RWPE1 (cell line): ENCODE data around the gene EFL1.

Experiments
- CTCF ChIA-PET: fragments of 350-600 bp; sonication (Branson Sonifier 250); formaldehyde crosslinking; extraction: SDS; loops from one replicate; lab custom pipeline; 2021; lab: Yijun Ruan, JAX
- POLR2A ChIA-PET: fragments of 400-600 bp; formaldehyde crosslinking; extraction: SDS; loops from one replicate; lab custom pipeline; 2020; ENCODE audit warnings: antibody characterized with exemption; ENCODE audit not compliant: low non-redundant PET; lab: Yijun Ruan, JAX
- DNase-seq: peaks from one replicate; pipeline ENCODE4 v3.0.0; 2012; ENCODE audit warnings: low spot score
- H3K27ac ChIP-seq: fragments of 450-650 bp; 2 replicates; pipeline ENCODE4 v1.5.1; 2017
- TF ChIP-seq, protein P1 (sequence below): fragments of 450-650 bp; conservative IDR thresholded peaks from 2 replicates; pipeline ENCODE4 v1.5.1; 2017; ENCODE audit warnings: low read depth, mild to moderate bottlenecking

Gene EFL1

DNA sequence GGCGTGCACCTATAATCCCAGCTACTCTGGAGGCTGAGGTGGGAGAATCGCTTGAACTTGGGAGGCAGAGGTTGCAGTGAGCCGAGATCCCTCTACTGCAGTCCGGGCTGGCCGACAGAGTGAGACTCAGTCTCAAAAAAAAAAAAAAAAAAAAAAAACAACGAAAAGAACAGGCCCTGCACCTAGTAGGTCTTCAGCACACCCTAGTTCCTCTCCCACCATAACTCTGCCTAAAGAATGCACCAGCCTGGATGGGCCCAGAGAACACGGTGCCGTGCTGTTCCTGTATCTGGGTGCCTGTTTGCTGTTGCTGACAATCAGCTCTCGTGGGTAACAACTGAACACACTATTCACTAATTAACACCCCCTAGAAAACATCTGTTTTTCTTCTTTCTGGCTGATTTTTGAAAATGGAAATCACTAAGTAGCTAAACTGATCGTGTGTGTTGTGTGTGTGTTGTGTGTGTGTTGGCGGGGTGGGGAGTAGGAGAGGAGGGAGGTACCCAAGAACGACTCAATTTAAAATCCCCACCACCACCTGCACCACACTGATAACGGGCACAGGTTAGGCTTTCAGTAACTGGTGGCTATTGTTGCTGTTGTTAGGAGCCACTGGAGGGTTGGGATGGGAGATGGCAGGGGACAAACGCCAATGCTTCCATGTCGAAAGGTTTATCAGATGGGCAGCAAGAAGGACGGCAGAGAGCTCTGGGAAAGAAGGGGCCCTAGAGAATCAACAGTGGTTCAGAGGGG, 176.1 kb downstream of the EFL1 start:
- no peak for DNase-seq
- ChIA-PET POLR2A (no interaction called here), CTCF (no interaction called here)
- no peak overlapping the region for H3K27ac ChIP-seq
- TF ChIP-seq, protein P1, sequence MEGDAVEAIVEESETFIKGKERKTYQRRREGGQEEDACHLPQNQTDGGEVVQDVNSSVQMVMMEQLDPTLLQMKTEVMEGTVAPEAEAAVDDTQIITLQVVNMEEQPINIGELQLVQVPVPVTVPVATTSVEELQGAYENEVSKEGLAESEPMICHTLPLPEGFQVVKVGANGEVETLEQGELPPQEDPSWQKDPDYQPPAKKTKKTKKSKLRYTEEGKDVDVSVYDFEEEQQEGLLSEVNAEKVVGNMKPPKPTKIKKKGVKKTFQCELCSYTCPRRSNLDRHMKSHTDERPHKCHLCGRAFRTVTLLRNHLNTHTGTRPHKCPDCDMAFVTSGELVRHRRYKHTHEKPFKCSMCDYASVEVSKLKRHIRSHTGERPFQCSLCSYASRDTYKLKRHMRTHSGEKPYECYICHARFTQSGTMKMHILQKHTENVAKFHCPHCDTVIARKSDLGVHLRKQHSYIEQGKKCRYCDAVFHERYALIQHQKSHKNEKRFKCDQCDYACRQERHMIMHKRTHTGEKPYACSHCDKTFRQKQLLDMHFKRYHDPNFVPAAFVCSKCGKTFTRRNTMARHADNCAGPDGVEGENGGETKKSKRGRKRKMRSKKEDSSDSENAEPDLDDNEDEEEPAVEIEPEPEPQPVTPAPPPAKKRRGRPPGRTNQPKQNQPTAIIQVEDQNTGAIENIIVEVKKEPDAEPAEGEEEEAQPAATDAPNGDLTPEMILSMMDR, result no peak

DNA sequence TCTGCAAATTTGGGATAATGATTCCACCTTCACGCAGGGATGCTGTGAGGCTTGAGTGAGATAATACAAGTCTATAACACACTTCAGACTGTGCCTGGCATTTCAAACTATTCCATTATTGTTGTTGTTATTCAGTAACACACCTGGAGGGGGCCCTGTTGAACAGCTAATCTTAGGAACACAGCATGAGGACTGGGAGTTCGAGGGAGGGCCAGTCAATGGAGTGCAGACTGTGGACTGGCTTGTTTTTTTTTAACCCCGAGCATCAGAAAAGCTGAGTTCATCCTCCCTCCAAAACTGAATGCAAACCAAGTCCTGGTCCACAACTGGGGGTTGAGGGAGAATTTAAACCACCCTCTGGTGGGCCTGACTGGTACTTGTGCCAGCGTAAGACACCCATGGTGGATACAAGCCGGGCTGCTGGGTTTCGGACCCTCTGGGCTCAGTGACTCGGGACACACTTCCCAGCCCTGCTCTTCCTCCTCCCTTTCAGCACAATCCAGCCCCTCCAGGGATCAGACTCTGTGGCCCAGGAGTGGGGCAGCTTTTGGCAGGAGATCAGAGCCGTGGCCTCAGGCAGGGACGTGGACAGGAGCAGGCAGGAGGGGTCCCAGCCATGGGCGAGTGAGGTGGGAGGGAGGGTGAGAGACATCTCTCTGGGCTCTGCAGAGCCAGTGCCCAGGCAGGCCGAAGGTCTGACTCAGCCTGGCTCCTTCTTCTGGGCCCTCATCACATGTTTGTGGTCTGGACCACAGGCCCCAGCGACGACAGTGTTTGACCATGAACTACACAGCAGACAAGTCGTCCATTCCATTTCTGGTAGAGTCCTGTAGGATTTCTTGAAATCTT, 180.4 kb downstream of the EFL1 start:
- CTCF ChIA-PET, result no interaction called here
- DNase-seq, result no peak
- TF ChIP-seq, protein P1, result no peak
- POLR2A ChIA-PET, result no interaction called here
- H3K27ac ChIP-seq, result peak overlapping the region; percentile 17; the same call in 1 of the 2 replicates

DNA sequence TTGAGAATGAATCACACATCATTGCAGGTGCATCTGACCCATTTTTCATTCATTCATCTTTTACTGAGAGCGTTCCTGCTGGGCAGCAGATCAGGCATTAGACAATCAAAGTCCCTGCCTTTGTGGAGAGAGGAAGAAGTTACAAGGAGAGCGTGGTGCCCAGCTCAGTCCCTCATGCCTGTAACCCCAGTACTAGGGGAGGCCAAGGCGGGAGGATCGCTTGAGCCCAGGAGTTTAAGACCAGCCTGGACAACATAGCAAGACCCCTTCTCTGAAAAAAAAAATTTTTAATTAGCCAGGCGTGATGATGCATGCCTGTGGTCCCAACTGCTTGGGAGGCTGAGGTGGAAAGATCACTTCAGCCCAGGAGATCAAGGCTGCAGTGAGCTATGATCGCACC, 181.8 kb downstream of the EFL1 start:
- ChIA-PET POLR2A (no interaction called here), CTCF (no interaction called here)
- TF ChIP-seq, protein P1, result no peak
- DNase-seq, result no peak
- no peak overlapping the region for H3K27ac ChIP-seq
